Right atrium auricular region (tissue), 2 donors: ENCODE data around the gene SOX5. TPM values are rescaled to one million over a fixed set of nuclear protein-coding genes. Genes with fewer than 3 reads are reported as not detected.
"Not testable (repeated sequence)": the region's sequence is repeated elsewhere in the genome, so short reads cannot be mapped to it uniquely, and the experiment has no call there.

Experiments used
- DNase-seq: peaks from one replicate; pipeline ENCODE4 v3.0.0-alpha.2; 2019; ENCODE audit warnings: low spot score
- H3K27ac ChIP-seq, 2 donors: fragments of 200-600 bp; sonication (generic); 1 replicate in 1 of 2; 2 replicates in 1 of 2; pipeline ENCODE4 v1.5.1; 2016 to 2019
- H3K27me3 ChIP-seq, 2 donors: fragments of 200-600 bp; sonication (generic); one replicate each; pipeline versions ENCODE4 v1.5.1 to v1.6.0; 2017 to 2019
- H3K36me3 ChIP-seq: fragments of 200-600 bp; sonication (generic); one replicate; pipeline ENCODE4 v1.5.1; 2016
- H3K4me1 ChIP-seq, 2 donors: fragments of 200-600 bp; sonication (generic); one replicate each; pipeline versions ENCODE4 v1.5.1 to v1.6.0; 2017 to 2019
- H3K4me3 ChIP-seq, 2 donors: fragments of 200-600 bp; sonication (generic); 1 replicate in 1 of 2; 2 replicates in 1 of 2; pipeline ENCODE4 v1.5.1; 2017 to 2019; ENCODE audit warnings: mild to moderate bottlenecking in 1 of 2, moderate library complexity in 1 of 2
- H3K9me3 ChIP-seq, 2 donors: fragments of 200-600 bp; sonication (generic); one replicate each; pipeline ENCODE4 v1.5.1; 2019
- total RNA-seq, 2 donors: library from RNA; depleted of rRNA; stranded (reverse); fragments of >200 nt; gene quantifications; one replicate each; pipeline ENCODE4 v1.1.0, GENCODE V29; 2016
- TF ChIP-seq, protein P1 (sequence below), 2 donors: fragments of 200-600 bp; sonication (generic); IDR thresholded peaks; one replicate each; pipeline ENCODE4 v1.5.1; 2019; ENCODE audit warnings: antibody characterized with exemption in 2 of 2

Gene SOX5
- total RNA-seq, 2 donors from 2014 or later = 3.9 to 5.6 TPM

GRCh38 chr12:23843958-23844357 lies 105.5 kb downstream of the SOX5 start:
- Histone ChIP-seq H3K4me3 (no peak overlapping the region), H3K9me3 (no peaks in the 10 kb centered on the region), H3K27me3 (no peaks in the 10 kb centered on the region), H3K4me1 (no peaks in the 10 kb centered on the region), H3K36me3 (no peaks in the 10 kb centered on the region), H3K27ac (no peak overlapping the region)
- DNase-seq = no peak
- TF ChIP-seq, protein P1, sequence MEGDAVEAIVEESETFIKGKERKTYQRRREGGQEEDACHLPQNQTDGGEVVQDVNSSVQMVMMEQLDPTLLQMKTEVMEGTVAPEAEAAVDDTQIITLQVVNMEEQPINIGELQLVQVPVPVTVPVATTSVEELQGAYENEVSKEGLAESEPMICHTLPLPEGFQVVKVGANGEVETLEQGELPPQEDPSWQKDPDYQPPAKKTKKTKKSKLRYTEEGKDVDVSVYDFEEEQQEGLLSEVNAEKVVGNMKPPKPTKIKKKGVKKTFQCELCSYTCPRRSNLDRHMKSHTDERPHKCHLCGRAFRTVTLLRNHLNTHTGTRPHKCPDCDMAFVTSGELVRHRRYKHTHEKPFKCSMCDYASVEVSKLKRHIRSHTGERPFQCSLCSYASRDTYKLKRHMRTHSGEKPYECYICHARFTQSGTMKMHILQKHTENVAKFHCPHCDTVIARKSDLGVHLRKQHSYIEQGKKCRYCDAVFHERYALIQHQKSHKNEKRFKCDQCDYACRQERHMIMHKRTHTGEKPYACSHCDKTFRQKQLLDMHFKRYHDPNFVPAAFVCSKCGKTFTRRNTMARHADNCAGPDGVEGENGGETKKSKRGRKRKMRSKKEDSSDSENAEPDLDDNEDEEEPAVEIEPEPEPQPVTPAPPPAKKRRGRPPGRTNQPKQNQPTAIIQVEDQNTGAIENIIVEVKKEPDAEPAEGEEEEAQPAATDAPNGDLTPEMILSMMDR (IDR thresholded peaks at IDR 0.05) = no peak

GRCh38 chr12:23834076-23834475 lies 115.4 kb downstream of the SOX5 start:
- no peaks in the 10 kb centered on the region for H3K4me1 ChIP-seq
- DNase-seq = no peak
- TF ChIP-seq, protein P1 (IDR thresholded peaks at IDR 0.05) = no peak
- H3K36me3 ChIP-seq = no peaks in the 10 kb centered on the region
- no peak overlapping the region for H3K4me3 ChIP-seq
- H3K27me3 ChIP-seq = no peaks in the 10 kb centered on the region
- no peak overlapping the region for H3K27ac ChIP-seq
- H3K9me3 ChIP-seq = no peaks in the 10 kb centered on the region

GRCh38 chr12:23831739-23832138 lies 117.7 kb downstream of the SOX5 start:
- Histone ChIP-seq H3K9me3 (no peaks in the 10 kb centered on the region), H3K4me1 (no peaks in the 10 kb centered on the region), H3K27me3 (no peaks in the 10 kb centered on the region), H3K4me3 (no peak overlapping the region), H3K36me3 (no peaks in the 10 kb centered on the region), H3K27ac (no peak overlapping the region)
- TF ChIP-seq, protein P1 (IDR thresholded peaks at IDR 0.05) = no peak
- no peak for DNase-seq

DNA sequence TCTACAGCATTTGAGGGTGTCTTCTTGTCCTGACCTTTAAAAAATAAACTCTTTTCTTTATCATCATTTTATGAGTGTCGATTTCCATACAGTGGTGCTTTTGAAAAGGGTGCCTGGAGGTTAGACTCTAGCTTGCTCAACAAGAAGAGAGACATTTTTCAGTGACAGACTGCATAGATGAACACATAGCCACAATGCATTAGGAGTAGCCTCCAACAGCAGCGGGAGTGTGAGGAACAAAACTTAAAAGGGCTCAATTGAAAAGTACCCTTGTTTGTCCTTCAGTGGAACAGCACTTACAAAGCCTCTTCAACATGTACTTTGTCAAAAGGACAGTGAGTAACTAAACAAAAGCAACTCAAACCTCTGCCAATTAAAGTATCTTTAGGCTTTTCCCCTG lies 119.3 kb downstream of the SOX5 start:
- Histone ChIP-seq H3K4me1 (no peaks in the 10 kb centered on the region), H3K27me3 (no peaks in the 10 kb centered on the region)
- TF ChIP-seq, protein P1 (IDR thresholded peaks at IDR 0.05) = no peak

DNA sequence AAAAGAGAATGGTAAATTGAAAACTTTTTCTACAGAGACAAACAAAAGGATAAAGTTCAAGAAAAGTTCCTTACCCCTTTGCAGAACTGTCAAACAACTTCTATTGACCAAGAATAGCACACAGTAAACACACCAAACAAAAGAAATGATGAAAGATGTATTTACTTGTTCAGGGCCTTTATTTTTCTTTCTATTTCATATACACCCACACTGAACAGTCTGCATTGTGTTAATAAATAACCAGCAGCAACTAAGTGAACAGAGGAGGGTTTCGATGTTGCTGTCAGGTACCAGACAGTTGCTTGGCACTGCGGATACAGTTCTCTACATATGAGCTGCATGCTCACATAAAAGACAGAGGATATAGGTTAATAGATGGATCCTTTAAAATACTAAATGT lies 122.1 kb downstream of the SOX5 start:
- Histone ChIP-seq H3K4me3 (no peak overlapping the region), H3K27ac (no peak overlapping the region), H3K36me3 (no peaks in the 10 kb centered on the region), H3K9me3 (no peaks in the 10 kb centered on the region), H3K27me3 (no peaks in the 10 kb centered on the region), H3K4me1 (no peaks in the 10 kb centered on the region)
- DNase-seq = no peak
- TF ChIP-seq, protein P1 (IDR thresholded peaks at IDR 0.05) = no peak

More for the DNA sequence above, 119.3 kb downstream of the SOX5 start:
- H3K9me3 ChIP-seq = no peaks in the 10 kb centered on the region
- H3K27ac ChIP-seq = no peak overlapping the region
- H3K36me3 ChIP-seq = no peaks in the 10 kb centered on the region
- no peak for DNase-seq
- no peak overlapping the region for H3K4me3 ChIP-seq

DNA sequence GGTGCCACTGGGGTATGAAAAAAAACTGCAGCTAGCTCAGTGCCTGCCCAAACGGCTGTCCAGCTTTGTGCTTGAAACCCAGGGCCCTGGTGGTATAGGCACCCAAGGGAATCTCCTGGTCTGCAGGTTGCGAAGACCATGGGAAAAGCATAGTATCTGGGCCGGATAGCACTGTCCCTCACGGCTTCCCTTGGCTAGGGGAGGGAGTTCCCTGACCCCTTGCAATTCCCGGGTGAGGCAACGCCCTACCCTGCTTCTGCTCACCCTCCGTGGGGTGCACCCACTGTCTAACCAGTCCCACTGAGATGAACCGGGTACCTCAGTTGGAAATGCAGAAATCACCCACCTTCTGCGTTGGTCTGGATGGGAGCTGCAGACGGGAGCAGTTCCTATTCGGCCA lies 124.3 kb downstream of the SOX5 start:
- H3K27ac ChIP-seq, H3K27me3 ChIP-seq, H3K9me3 ChIP-seq, H3K36me3 ChIP-seq, H3K4me1 ChIP-seq, DNase-seq, H3K4me3 ChIP-seq: not testable (repeated sequence)
